ENCODE measurements around the gene UBE2M. TPM values are rescaled to one million over a fixed set of nuclear protein-coding genes. Genes with fewer than 3 reads are reported as not detected.

UBE2M gene
- polyA plus RNA-seq, 6 donors from 2014 or later, result 10.8 to 24.2 (median 16.8) TPM

DNA sequence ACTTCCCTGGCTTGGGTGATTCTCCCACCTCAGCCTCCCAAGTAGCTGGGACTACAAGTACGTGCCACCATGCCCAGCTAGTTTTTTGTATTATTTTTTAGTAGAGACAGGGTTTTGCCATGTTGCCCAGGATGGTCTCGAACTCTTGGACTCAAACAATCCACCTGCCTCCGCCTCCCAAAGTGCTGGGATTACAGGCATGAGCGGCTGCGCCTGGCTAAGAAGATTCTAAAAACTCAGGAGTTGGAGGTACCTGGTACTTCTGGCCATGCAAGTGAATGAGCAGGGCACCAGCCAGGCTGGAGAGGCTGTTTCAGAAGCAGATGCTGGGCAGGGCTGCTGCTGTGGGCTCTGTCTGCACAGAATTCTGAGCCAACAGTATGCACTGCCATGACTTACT lies 8.6 kb upstream of the UBE2M start:
- Mint-ChIP-seq H3K9me3 (peaks cover 0 to 2% (median 0%) of the 10 kb centered on the region in 7 donors), H3K27me3 (no peaks in the 10 kb centered on the region), H3K4me3 (peak overlapping the region in 1 of 8 donors; percentile 24), H3K27ac (no peak overlapping the region), H3K4me1 (peaks cover 37 to 38% (median 37%) of the 10 kb centered on the region in 3 donors), H3K36me3 (peaks cover 0 to 9% of the 10 kb centered on the region in 2 donors)
- ATAC-seq (ENCODE audit: low read depth in 2 of 2), result no peak
- no peak for DNase-seq

DNA sequence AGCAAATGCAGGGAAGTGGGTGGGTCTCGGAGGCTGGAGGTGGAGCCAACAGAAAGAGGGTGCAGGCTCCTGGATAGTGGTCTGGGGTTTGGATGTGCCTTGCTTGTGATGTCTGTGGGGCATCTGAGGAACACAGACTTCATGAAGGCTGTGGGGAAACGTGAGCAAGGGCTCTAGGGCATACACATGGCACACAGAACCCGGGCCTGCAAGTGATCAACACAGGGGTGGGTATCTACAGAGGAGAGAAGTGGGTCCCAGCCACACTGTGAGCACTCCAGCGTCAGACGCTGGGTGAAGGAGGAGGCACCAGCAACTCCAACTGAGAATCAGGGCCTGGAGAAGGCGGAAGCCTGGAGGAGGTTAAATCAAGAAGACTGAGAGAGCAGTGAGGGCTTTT lies 5.4 kb upstream of the UBE2M start:
- Mint-ChIP-seq H3K36me3 (peaks cover 0 to 7% of the 10 kb centered on the region in 2 donors), H3K27ac (peak overlapping the region in 5 of 6 donors; percentile 24 to 96 (median 77)), H3K4me3 (peak overlapping the region; percentile 29 to 97 (median 88)), H3K4me1 (peaks cover 35 to 53% (median 46%) of the 10 kb centered on the region in 3 donors), H3K9me3 (no peaks in the 10 kb centered on the region), H3K27me3 (no peaks in the 10 kb centered on the region)
- no peak for ATAC-seq (ENCODE audit: low read depth in 2 of 2)
- DNase-seq, result no peak

DNA sequence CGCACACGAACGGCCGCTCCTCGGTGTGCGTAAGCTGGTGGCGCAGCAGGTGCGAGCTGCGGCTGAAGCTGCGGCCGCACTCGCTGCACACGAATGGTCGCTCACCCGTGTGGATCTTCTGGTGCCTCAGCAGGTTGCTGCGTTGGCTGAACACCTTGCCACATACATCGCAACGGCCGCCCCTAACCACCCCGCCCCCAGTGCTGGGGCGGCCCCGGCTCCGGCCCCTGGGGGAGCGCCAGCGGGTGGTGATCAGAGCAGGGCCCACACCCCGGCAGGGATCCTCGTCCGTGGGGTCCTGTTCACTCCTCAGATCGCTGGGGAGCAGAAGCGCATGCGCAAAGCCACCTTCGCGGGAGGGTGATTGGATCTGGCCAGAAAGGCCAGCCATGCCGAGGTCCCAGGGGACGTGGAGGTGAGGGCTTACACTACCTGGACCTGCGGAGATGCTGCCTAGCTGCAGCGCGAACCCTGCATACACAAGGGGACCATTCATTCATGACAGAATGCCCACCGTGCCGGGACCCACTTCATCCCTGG lies 4.7 kb upstream of the UBE2M start:
- Mint-ChIP-seq H3K4me1 (peaks cover 32 to 52% (median 48%) of the 10 kb centered on the region in 3 donors), H3K27me3 (no peaks in the 10 kb centered on the region), H3K4me3 (peak overlapping the region; percentile 80 to 97 (median 88))

DNA sequence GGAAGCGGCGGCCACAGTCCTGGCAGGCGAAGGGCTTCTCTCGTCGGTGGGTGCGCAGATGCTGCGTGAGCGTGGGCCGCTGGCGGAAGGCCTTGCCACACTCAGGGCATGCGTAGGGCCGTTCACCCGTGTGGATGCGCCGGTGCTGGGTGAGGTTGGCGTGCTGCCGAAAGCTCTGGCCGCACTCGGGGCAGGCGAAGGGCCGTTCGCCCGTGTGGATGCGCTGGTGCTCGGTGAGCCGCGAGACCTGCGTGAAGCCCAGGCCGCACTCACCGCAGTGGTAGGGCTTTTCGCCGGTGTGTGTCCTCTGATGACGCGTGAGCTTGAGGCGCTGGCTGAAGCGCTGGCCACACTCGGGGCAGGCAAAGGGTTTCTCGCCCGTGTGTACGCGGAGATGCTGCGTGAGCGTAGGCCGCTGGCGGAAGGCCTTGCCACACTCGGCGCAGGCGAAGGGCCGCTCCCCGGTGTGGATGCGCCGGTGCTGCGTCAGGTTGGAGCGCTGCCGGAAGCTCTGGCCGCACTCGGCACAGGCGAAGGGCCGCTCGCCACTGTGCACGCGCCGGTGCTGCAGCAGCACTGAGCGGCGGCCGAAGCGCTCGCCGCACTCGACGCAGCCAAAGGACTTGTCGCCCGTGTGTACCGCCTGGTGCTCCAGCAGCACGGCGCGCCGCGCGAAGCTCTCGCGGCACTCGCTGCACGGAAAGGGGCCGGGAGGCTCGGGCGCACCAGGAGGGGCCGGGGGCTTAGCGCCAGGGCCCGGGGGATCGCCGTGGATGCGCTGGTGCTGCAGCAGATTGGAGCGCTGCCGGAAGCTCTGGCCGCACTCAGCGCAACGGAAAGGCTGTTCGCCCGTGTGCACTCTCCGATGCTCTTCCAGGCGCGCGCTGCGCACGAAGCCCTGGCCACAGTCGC lies 4.0 kb upstream of the UBE2M start:
- Mint-ChIP-seq H3K27ac (peak overlapping the region in 4 of 6 donors; percentile 45 to 92 (median 76)), H3K36me3 (no peaks in the 10 kb centered on the region), H3K27me3 (no peaks in the 10 kb centered on the region), H3K4me3 (peak overlapping the region; percentile 80 to 99 (median 88)), H3K9me3 (no peaks in the 10 kb centered on the region), H3K4me1 (peaks cover 40 to 59% (median 53%) of the 10 kb centered on the region in 3 donors)
- ATAC-seq (ENCODE audit: low read depth in 2 of 2) (no peak), DNase-seq (no peak)

More for the DNA sequence above, 4.7 kb upstream of the UBE2M start:
- peak overlapping the region in 4 of 6 donors; percentile 45 to 92 (median 76) for H3K27ac Mint-ChIP-seq
- H3K9me3 Mint-ChIP-seq, result no peaks in the 10 kb centered on the region
- ATAC-seq (ENCODE audit: low read depth in 2 of 2) (peak; percentile 15 to 16), DNase-seq (peak; percentile 61)
- H3K36me3 Mint-ChIP-seq, result peaks cover 0 to under 1% of the 10 kb centered on the region in 2 donors

DNA sequence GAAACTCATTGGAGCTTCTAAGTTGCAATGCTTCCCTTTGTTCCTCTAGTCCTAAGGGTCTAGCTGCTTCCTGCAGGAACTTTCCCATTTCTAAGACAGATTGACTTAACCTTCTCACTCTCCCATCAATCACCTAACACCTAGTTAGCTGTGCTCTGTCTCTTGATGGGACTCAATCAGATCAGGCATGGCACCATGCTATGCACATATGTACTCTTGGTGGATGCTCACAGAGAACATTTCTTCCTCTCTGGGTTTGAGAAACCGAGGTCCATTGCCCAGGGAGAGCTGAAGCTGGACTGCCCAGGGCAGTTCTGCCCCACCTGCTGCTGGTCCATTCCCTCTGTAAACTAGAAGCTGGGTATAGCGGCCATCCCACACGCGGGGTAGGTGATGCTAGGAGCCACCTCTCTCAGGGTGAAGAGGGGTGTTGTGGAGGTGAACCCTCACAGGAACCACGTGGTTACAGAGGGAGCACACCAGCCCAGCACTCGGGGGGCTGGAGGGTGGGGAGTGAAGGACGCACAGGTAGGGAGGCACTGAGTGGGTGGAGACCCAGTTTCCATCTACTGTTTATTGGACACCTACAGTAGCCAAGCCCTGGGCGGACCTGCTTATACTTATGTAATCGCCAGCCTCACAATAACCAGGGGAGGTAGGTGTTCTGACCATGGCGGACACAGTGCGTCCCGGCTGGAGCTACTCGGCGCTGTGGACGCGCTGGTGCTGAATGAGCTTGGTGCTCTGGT lies 3.1 kb upstream of the UBE2M start:
- Mint-ChIP-seq H3K9me3 (no peaks in the 10 kb centered on the region), H3K36me3 (peaks cover 0 to 2% of the 10 kb centered on the region in 2 donors), H3K4me1 (peaks cover 48 to 68% (median 60%) of the 10 kb centered on the region in 3 donors), H3K27me3 (no peaks in the 10 kb centered on the region), H3K27ac (peak overlapping the region in 3 of 6 donors; percentile 54 to 73 (median 56)), H3K4me3 (peak overlapping the region; percentile 31 to 99 (median 86))
- ATAC-seq (ENCODE audit: low read depth in 2 of 2) (no peak), DNase-seq (no peak)

DNA sequence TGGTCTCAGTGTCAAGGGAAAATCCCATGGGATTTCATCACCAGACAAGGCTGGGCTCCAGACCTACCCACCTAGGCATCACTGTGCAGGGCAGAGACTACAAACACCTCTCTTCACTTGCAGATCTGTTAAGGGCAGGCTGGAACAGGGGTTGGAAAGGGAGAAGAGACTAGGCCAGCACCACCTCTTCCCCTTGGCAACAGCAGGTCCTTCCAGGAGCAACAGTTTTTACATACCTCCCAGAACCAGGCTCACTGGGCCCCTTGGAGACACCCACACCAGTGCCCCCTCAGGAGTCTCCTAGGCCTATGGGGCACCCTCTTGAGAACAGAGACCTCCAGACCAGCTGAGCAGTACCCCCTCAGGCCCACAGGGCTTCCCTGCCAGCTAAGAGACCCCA lies 2.5 kb upstream of the UBE2M start:
- H3K36me3 Mint-ChIP-seq, result peaks cover 0 to 8% of the 10 kb centered on the region in 2 donors
- H3K27me3 Mint-ChIP-seq, result no peaks in the 10 kb centered on the region
- ATAC-seq (ENCODE audit: low read depth in 2 of 2), result no peak
- peak overlapping the region in 7 of 8 donors; percentile 79 to 99 (median 97) for H3K4me3 Mint-ChIP-seq
- DNase-seq, result no peak
- no peaks in the 10 kb centered on the region for H3K9me3 Mint-ChIP-seq
- H3K27ac Mint-ChIP-seq, result peak overlapping the region in 3 of 6 donors; percentile 66 to 98 (median 73)
- H3K4me1 Mint-ChIP-seq, result peaks cover 54 to 74% (median 62%) of the 10 kb centered on the region in 3 donors

DNA sequence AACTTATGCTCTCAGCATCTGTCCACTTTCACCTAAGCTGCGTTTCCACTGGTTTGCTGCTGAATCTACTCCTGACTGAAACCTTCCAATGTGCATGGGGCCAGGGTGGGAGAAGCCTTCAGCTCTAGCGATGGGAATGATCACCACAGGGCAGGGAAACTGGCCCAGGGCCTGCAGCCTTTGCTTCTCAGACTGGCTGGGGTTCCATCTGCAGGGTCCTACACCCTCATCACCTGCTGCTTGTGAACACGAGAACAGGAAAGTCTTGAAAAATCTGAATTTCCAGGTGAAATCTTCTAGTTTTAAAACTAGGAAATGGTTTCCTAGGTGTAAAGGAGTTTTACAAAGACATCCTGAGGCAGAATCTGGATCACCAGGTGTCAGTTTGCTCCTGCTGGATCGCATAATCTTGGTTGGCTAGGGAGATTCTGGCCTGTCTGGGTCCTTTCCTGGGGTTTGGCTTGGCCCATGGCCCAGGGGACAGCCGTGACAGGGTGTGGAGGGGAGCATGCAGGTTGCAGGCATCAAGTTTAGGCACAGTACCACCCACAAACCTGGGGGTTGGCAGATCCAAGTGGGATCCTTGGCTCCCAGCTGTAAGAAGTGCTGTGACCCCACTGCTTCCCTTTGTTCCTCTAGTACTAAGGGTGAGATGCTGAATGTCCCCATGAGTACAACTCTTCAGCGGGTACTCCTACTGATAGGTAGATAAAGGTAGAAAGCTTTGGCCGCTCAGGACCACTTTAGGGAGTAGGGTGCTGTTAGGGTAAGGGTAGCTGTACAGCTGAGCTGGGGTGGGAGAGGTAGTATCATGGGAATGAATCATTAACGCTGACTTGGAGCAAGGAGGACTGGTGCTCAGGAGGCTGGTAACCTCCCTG lies 1.8 kb upstream of the UBE2M start:
- ATAC-seq (ENCODE audit: low read depth in 2 of 2) (no peak), DNase-seq (no peak)
- Mint-ChIP-seq H3K36me3 (peaks cover 0 to 8% of the 10 kb centered on the region in 2 donors), H3K27ac (peak overlapping the region; percentile 44 to 99 (median 85)), H3K4me3 (peak overlapping the region; percentile 93 to 99 (median 98)), H3K9me3 (no peaks in the 10 kb centered on the region), H3K4me1 (peaks cover 56 to 78% (median 68%) of the 10 kb centered on the region in 3 donors), H3K27me3 (no peaks in the 10 kb centered on the region)

DNA sequence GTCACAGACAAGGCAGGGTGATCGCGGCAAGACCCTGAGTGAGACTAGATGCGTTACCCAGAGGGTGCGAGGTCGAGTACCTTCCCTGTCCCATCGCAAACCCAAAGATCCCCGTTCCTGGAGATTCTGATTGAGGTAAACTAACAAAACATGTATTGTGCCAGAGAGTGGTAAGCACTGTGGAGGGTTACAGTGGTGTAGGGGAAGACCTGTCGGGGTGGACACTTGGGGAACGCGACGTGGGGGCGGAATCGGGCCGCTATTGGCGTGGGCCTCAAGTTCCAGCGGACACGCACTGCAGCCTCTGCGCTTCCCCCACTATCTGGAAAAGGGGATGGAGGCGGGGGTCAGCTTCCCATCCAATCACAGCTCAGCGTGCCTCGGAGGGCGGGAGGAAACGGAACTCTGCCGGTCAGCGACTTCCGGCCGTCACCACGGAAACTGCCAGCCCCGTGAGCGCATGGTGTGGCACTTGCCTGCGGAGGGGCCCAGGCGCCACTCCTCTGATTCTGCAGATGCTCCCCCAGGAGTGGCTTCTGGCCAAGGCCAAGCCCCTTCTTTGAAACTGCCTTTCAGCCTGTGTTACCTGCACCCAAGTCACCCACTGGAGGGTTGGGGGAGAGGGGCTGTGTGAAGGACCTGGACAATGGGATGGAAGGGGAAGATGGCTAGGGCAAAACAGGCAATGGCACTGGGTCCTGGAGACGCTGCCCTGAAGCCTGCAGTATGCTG lies 1.0 kb upstream of the UBE2M start:
- ATAC-seq (ENCODE audit: low read depth in 2 of 2) (no peak), DNase-seq (no peak)
- Mint-ChIP-seq H3K4me3 (peak overlapping the region; percentile 93 to 99 (median 98)), H3K36me3 (peaks cover 0 to 8% of the 10 kb centered on the region in 2 donors), H3K4me1 (peaks cover 59 to 86% (median 76%) of the 10 kb centered on the region in 3 donors), H3K27ac (peak overlapping the region; percentile 96 to 99 (median 98)), H3K9me3 (no peaks in the 10 kb centered on the region), H3K27me3 (no peaks in the 10 kb centered on the region)

DNA sequence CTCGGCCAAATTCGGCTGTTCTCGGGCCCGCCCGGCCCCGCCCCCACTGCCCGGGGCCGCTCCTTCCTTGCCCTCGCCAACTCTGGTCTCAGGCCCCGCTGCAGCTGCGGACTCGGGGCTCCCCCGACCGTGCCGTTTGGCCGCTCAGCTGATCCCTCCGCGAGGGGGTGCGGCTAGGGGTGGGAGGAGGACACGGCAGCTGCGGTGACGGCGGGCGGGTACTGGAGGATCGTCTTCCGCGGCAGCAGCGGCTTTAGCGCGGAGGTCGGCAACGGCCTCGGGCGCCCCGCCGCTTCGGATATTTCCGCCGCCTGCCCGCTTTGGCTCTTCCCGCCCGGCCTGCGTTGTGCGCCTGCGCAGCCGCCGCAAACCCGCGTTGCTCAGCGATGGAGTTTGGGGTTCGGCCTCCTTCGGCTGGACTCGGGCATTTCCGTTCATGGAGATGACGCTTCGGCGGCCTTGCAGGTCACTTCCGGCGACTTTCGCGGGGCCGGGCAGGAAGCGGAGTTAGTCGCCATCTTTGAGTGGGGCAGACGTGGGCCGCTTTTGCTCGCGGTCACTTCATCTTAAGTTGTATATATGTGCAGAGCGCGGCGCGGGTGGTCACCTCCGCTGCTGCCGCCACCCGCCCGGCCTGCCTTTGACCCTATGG lies 338 bp upstream of the UBE2M start:
- H3K4me1 Mint-ChIP-seq, result peaks cover 61 to 90% (median 79%) of the 10 kb centered on the region in 3 donors
- peak overlapping the region; percentile 96 to 99 (median 98) for H3K27ac Mint-ChIP-seq
- peak; percentile 59 to 62 for ATAC-seq (ENCODE audit: low read depth in 2 of 2)
- H3K27me3 Mint-ChIP-seq, result no peaks in the 10 kb centered on the region
- peak overlapping the region; percentile 93 to 99 (median 98) for H3K4me3 Mint-ChIP-seq
- peaks cover 0 to 12% of the 10 kb centered on the region in 2 donors for H3K36me3 Mint-ChIP-seq
- peak; percentile 99 for DNase-seq
- no peaks in the 10 kb centered on the region for H3K9me3 Mint-ChIP-seq

DNA sequence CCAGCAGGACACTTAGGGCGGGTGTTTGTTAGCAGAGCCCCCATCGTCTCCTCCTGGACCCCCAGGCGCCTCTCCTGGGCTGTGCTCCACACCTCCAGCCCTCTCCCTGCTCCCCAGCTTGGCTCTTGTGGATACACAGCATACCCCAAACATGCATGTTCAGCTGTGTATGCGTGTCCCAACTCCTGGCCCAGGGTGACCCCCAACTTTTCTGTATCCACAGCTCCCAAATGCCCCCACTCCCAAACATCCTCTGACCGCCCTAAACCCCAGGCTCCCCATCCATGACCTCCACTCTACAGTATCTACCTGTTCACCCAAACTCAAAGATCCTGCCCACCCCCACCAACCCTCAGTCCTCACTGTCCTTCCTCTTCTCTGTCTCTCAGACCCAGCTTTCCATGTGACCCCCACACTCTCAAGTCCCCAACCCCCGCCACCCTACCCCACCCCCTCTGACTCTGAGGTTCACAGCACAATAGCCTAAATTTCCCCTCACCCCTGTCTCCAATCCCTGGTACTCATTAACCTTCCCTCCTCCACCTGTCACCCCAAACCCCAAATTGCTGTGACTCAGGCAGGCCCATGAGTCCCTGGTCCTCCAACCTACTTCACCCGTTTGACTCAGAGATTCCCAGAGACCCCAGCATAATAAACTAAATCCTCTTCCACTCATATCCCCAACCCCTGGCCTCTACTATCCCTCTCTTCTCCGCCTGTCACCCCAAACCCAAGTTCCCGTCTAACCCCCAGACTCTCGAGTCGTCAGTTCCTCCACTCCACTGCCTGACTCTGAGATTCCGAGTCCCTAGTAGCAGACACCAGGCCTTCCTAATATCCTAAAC lies 968 bp downstream of the UBE2M start:
- Mint-ChIP-seq H3K4me1 (peaks cover 58 to 88% (median 80%) of the 10 kb centered on the region in 3 donors), H3K27me3 (no peaks in the 10 kb centered on the region), H3K4me3 (peak overlapping the region; percentile 90 to 99 (median 96)), H3K9me3 (no peaks in the 10 kb centered on the region), H3K27ac (peak overlapping the region; percentile 90 to 100 (median 98)), H3K36me3 (peaks cover 0 to 25% of the 10 kb centered on the region in 2 donors)
- ATAC-seq (ENCODE audit: low read depth in 2 of 2) (no peak), DNase-seq (no peak)
